ENCODE measurements around the gene DHRS7B. TPM values are rescaled to one million over a fixed set of nuclear protein-coding genes. Genes with fewer than 3 reads are reported as not detected.
A peak's percentile ranks its signal among the peaks of the same experiment; 100 is the strongest.

Gene DHRS7B
- total RNA-seq, 2 experiments from 2014 or later = 12.8 to 15.0 TPM

GRCh38 chr17:21199856-21200255 is 73.1 kb downstream of the DHRS7B start:
- ChIA-PET CTCF (no interaction called here), POLR2A (no interaction called here)
- Mint-ChIP-seq H3K36me3 (ENCODE audit: low read depth) (peaks cover 25% of the 10 kb centered on the region), H3K4me1 (peaks cover 14% of the 10 kb centered on the region), H3K4me3 (no peak overlapping the region), H3K27me3 (no peaks in the 10 kb centered on the region), H3K9me3 (ENCODE audit: low read depth) (no peaks in the 10 kb centered on the region), H3K27ac (no peak overlapping the region)
- no peak for DNase-seq
- intact Hi-C loops (cut with DNase I, micrococcal nuclease) = no loop called here
- no peak for ATAC-seq

- Mint-ChIP-seq H3K4me1 (peaks cover 22% of the 10 kb centered on the region), H3K36me3 (ENCODE audit: low read depth) (peaks cover 25% of the 10 kb centered on the region), H3K9me3 (ENCODE audit: low read depth) (no peaks in the 10 kb centered on the region), H3K4me3 (no peak overlapping the region), H3K27me3 (no peaks in the 10 kb centered on the region), H3K27ac (no peak overlapping the region)
- DNase-seq (no peak), ATAC-seq (no peak)
- ChIA-PET CTCF (interaction anchor here (0.9 kb wide), 1 partner anchor 14 kb away, joined by 4 read pairs; no protein-coding TSS in a partner anchor), POLR2A (no interaction called here)
- intact Hi-C loops (cut with DNase I, micrococcal nuclease) = no loop called here
Observed at GRCh38 chr17:21200590-21201297, 74.0 kb downstream of the DHRS7B start.

GRCh38 chr17:21201298-21201595 is 74.5 kb downstream of the DHRS7B start:
- Mint-ChIP-seq H3K4me3 (no peak overlapping the region), H3K36me3 (ENCODE audit: low read depth) (peaks cover 25% of the 10 kb centered on the region), H3K27ac (peak overlapping the region; percentile 10), H3K27me3 (no peaks in the 10 kb centered on the region), H3K9me3 (ENCODE audit: low read depth) (no peaks in the 10 kb centered on the region), H3K4me1 (peaks cover 22% of the 10 kb centered on the region)
- CTCF ChIA-PET = interaction anchor here (0.9 kb wide), 1 partner anchor 15 kb away, joined by 4 read pairs; no protein-coding TSS in a partner anchor
- intact Hi-C loops (cut with DNase I, micrococcal nuclease) = no loop called here
- no peak for ATAC-seq
- no peak for DNase-seq
- POLR2A ChIA-PET = no interaction called here

GRCh38 chr17:21201874-21202273 is 75.1 kb downstream of the DHRS7B start:
- DNase-seq = no peak
- Mint-ChIP-seq H3K27me3 (no peaks in the 10 kb centered on the region), H3K4me3 (no peak overlapping the region), H3K36me3 (ENCODE audit: low read depth) (peaks cover 23% of the 10 kb centered on the region), H3K9me3 (ENCODE audit: low read depth) (no peaks in the 10 kb centered on the region), H3K4me1 (peaks cover 26% of the 10 kb centered on the region), H3K27ac (no peak overlapping the region)
- CTCF ChIA-PET = interaction anchor here (0.9 kb wide), 1 partner anchor 15 kb away, joined by 4 read pairs; no protein-coding TSS in a partner anchor
- intact Hi-C loops (cut with DNase I, micrococcal nuclease) = no loop called here
- no peak for ATAC-seq
- POLR2A ChIA-PET = no interaction called here

- Mint-ChIP-seq H3K27me3 (no peaks in the 10 kb centered on the region), H3K4me1 (peaks cover 27% of the 10 kb centered on the region), H3K4me3 (no peak overlapping the region), H3K36me3 (ENCODE audit: low read depth) (peaks cover 20% of the 10 kb centered on the region), H3K9me3 (ENCODE audit: low read depth) (no peaks in the 10 kb centered on the region), H3K27ac (no peak overlapping the region)
- intact Hi-C loops (cut with DNase I, micrococcal nuclease) = no loop called here
- ChIA-PET CTCF (no interaction called here), POLR2A (no interaction called here)
- no peak for DNase-seq
- no peak for ATAC-seq
Observed at GRCh38 chr17:21202512-21202911, 75.7 kb downstream of the DHRS7B start.

- Mint-ChIP-seq H3K4me1 (peaks cover 32% of the 10 kb centered on the region), H3K4me3 (no peak overlapping the region), H3K36me3 (ENCODE audit: low read depth) (peaks cover 15% of the 10 kb centered on the region), H3K27me3 (no peaks in the 10 kb centered on the region), H3K9me3 (ENCODE audit: low read depth) (no peaks in the 10 kb centered on the region), H3K27ac (no peak overlapping the region)
- ChIA-PET POLR2A (no interaction called here), CTCF (no interaction called here)
- ATAC-seq = no peak
- DNase-seq = no peak
- intact Hi-C loops (cut with DNase I, micrococcal nuclease) = no loop called here
Observed at GRCh38 chr17:21204935-21205334, 78.2 kb downstream of the DHRS7B start.

GRCh38 chr17:21208352-21208751 is 81.6 kb downstream of the DHRS7B start:
- DNase-seq (no peak), ATAC-seq (no peak)
- Mint-ChIP-seq H3K9me3 (ENCODE audit: low read depth) (no peaks in the 10 kb centered on the region), H3K36me3 (ENCODE audit: low read depth) (peaks cover 23% of the 10 kb centered on the region), H3K27ac (no peak overlapping the region), H3K27me3 (no peaks in the 10 kb centered on the region), H3K4me1 (peaks cover 52% of the 10 kb centered on the region), H3K4me3 (no peak overlapping the region)
- intact Hi-C loops (cut with DNase I, micrococcal nuclease) = no loop called here
- ChIA-PET POLR2A (no interaction called here), CTCF (interaction anchor here (0.9 to 1.1 kb wide), 2 partner anchors 23 to 39 kb away, joined by 3 to 5 read pairs; no protein-coding TSS in a partner anchor)

GRCh38 chr17:21209511-21210175 is 82.9 kb downstream of the DHRS7B start:
- Mint-ChIP-seq H3K27ac (no peak overlapping the region), H3K36me3 (ENCODE audit: low read depth) (peaks cover 23% of the 10 kb centered on the region)

GRCh38 chr17:21210411-21211076 is 83.8 kb downstream of the DHRS7B start:
- ATAC-seq = no peak
- CTCF ChIA-PET = interaction anchor here (0.5 to 1.1 kb wide), 2 partner anchors 109 to 217 kb away, joined by 3 to 7 read pairs; no protein-coding TSS in a partner anchor
- POLR2A ChIA-PET = interaction anchor here (1.1 kb wide), 1 partner anchor 111 kb away, joined by 4 read pairs; no protein-coding TSS in a partner anchor

More at GRCh38 chr17:21209511-21210175, 82.9 kb downstream of the DHRS7B start:
- ChIA-PET CTCF (no interaction called here), POLR2A (no interaction called here)
- no peak for DNase-seq
- no peak overlapping the region for H3K4me3 Mint-ChIP-seq
- H3K4me1 Mint-ChIP-seq = peaks cover 53% of the 10 kb centered on the region
- ATAC-seq = no peak
- intact Hi-C loops (cut with DNase I, micrococcal nuclease) = loop anchor here (5.0 kb wide), 3 partner anchors 42 to 248 kb away; no protein-coding TSS in a partner anchor
- no peaks in the 10 kb centered on the region for H3K27me3 Mint-ChIP-seq
- no peaks in the 10 kb centered on the region for H3K9me3 Mint-ChIP-seq (ENCODE audit: low read depth)

GRCh38 chr17:21211825-21212479 is 85.2 kb downstream of the DHRS7B start:
- peak; percentile 16 for DNase-seq
- Mint-ChIP-seq H3K27me3 (no peaks in the 10 kb centered on the region), H3K4me3 (peak overlapping the region; percentile 82), H3K27ac (no peak overlapping the region), H3K36me3 (ENCODE audit: low read depth) (peaks cover 22% of the 10 kb centered on the region), H3K9me3 (ENCODE audit: low read depth) (no peaks in the 10 kb centered on the region), H3K4me1 (peaks cover 58% of the 10 kb centered on the region)
- no peak for ATAC-seq
- ChIA-PET CTCF (interaction anchor here (0.6 to 1.3 kb wide), 4 partner anchors 8 to 219 kb away, joined by 3 to 7 read pairs (median 4); no protein-coding TSS in a partner anchor), POLR2A (no interaction called here)
- intact Hi-C loops (cut with DNase I, micrococcal nuclease) = loop anchor here (5.0 kb wide), 3 partner anchors 45 to 245 kb away; no protein-coding TSS in a partner anchor

More at GRCh38 chr17:21210411-21211076, 83.8 kb downstream of the DHRS7B start:
- H3K27me3 Mint-ChIP-seq = no peaks in the 10 kb centered on the region
- no peak overlapping the region for H3K27ac Mint-ChIP-seq
- H3K36me3 Mint-ChIP-seq (ENCODE audit: low read depth) = peaks cover 25% of the 10 kb centered on the region
- no peak for DNase-seq
- intact Hi-C loops (cut with DNase I, micrococcal nuclease) = loop anchor here (5.0 kb wide), 3 partner anchors 43 to 247 kb away; no protein-coding TSS in a partner anchor
- peaks cover 53% of the 10 kb centered on the region for H3K4me1 Mint-ChIP-seq
- H3K4me3 Mint-ChIP-seq = no peak overlapping the region
- no peaks in the 10 kb centered on the region for H3K9me3 Mint-ChIP-seq (ENCODE audit: low read depth)
